Measurements from ENCODE around the gene NARF.
"Not testable (repeated sequence)": the region's sequence is repeated elsewhere in the genome, so short reads cannot be mapped to it uniquely, and the experiment has no call there.

NARF gene

GRCh38 chr17:82449131-82449882, 9.2 kb upstream of the NARF start:
- peak; percentile 90 for DNase-seq

- no peak for DNase-seq
Observed at GRCh38 chr17:82449883-82450356, 8.6 kb upstream of the NARF start.

- DNase-seq, result peak; percentile 90
Observed at GRCh38 chr17:82450357-82451106, 8.0 kb upstream of the NARF start, which contains the start of gene CYBC1. Gene CYBC1, minus strand, starts transcription at chr17:82450752. Its CDS starts 1,498 bp downstream, at chr17:82449254.

- DNase-seq, result no peak
Observed at GRCh38 chr17:82452162-82452561, 6.4 kb upstream of the NARF start.

- DNase-seq, result not testable (repeated sequence)
Observed at GRCh38 chr17:82453151-82453550, 5.4 kb upstream of the NARF start.

GRCh38 chr17:82453706-82454105, 4.8 kb upstream of the NARF start:
- not testable (repeated sequence) for DNase-seq

GRCh38 chr17:82457073-82457928, 1.2 kb upstream of the NARF start:
- DNase-seq, result peak; percentile 20

GRCh38 chr17:82457929-82458178, 687 bp upstream of the NARF start:
- DNase-seq, result no peak

- DNase-seq, result peak; percentile 38
Observed at GRCh38 chr17:82458885-82459424, 414 bp downstream of the NARF start.

GRCh38 chr17:82459936-82460335, 1.4 kb downstream of the NARF start:
- DNase-seq, result not testable (repeated sequence)

- DNase-seq, result no peak
Observed at GRCh38 chr17:82461827-82462524, 3.4 kb downstream of the NARF start.

GRCh38 chr17:82463391-82463790, 4.8 kb downstream of the NARF start:
- DNase-seq, result no peak

- DNase-seq, result no peak
Observed at GRCh38 chr17:82463925-82464566, 5.5 kb downstream of the NARF start.

GRCh38 chr17:82464567-82464929, 6.0 kb downstream of the NARF start:
- no peak for DNase-seq

- no peak for DNase-seq
Observed at GRCh38 chr17:82465023-82465603, 6.6 kb downstream of the NARF start.

- no peak for DNase-seq
Observed at GRCh38 chr17:82468692-82469091, 10.2 kb downstream of the NARF start.

GRCh38 chr17:82470065-82470464, 11.5 kb downstream of the NARF start:
- no peak for DNase-seq

GRCh38 chr17:82474223-82475010, 15.9 kb downstream of the NARF start:
- no peak for DNase-seq

GRCh38 chr17:82475458-82475857, 16.9 kb downstream of the NARF start:
- DNase-seq, result no peak

GRCh38 chr17:82477934-82478333, 19.4 kb downstream of the NARF start:
- no peak for DNase-seq

GRCh38 chr17:82479602-82480001, 21.1 kb downstream of the NARF start:
- no peak for DNase-seq

Data from CD4-positive, alpha-beta T cell treated with Interferon gamma for 1 hour (primary cell).